Astrocyte (in vitro differentiated cells and primary cell): ENCODE measurements around the gene SPHK2. TPM values are rescaled to one million over a fixed set of nuclear protein-coding genes. Genes with fewer than 3 reads are reported as not detected.

Experiments
- DNase-seq: peaks from one replicate; pipeline ENCODE4 v3.0.0-alpha.2; 2010; ENCODE audit warnings: low read depth
- FAIRE-seq: peaks from 2 replicates; lab custom pipeline; 2011; peaks lifted over from hg19 to GRCh38; lab: Jason Lieb, UNC
- H2AFZ ChIP-seq: 2 replicates; pipeline ENCODE4 v1.6.0; 2012; ENCODE audit warnings: low read depth, low read length, inconsistent platforms
- H3K27ac ChIP-seq: 2 replicates; pipeline ENCODE4 v1.5.1; 2011; ENCODE audit warnings: low read depth, low read length, inconsistent platforms
- H3K27me3 ChIP-seq: 2 replicates; pipeline ENCODE4 v1.6.0; 2011; ENCODE audit warnings: low read length, inconsistent platforms; ENCODE audit not compliant: insufficient read depth
- H3K36me3 ChIP-seq: 2 replicates; pipeline ENCODE4 v1.5.1; 2011; ENCODE audit warnings: low read length, inconsistent platforms; ENCODE audit not compliant: insufficient read depth
- H3K4me1 ChIP-seq: 2 replicates; pipeline ENCODE4 v1.5.1; 2011; ENCODE audit warnings: low read length, inconsistent platforms; ENCODE audit not compliant: insufficient read depth
- H3K4me2 ChIP-seq: 2 replicates; pipeline ENCODE4 v1.6.0; 2012; ENCODE audit warnings: low read length, inconsistent platforms
- H3K4me3 ChIP-seq: 2 replicates; pipeline ENCODE4 v1.5.1; 2011; ENCODE audit warnings: low read depth, mild to moderate bottlenecking, low read length, inconsistent platforms; ENCODE audit not compliant: insufficient read depth
- H3K79me2 ChIP-seq: 2 replicates; pipeline ENCODE4 v1.6.0; 2012; ENCODE audit warnings: mild to moderate bottlenecking, low read length, inconsistent platforms; ENCODE audit not compliant: insufficient read depth
- H3K9ac ChIP-seq: 2 replicates; pipeline ENCODE4 v1.6.0; 2012; ENCODE audit warnings: mild to moderate bottlenecking, low read length, inconsistent platforms
- H3K9me3 ChIP-seq: 2 replicates; pipeline ENCODE4 v1.5.1; 2012; ENCODE audit warnings: low read depth, mild to moderate bottlenecking, low read length, inconsistent platforms; ENCODE audit not compliant: insufficient read depth
- H4K20me1 ChIP-seq: 2 replicates; pipeline ENCODE4 v1.6.0; 2012; ENCODE audit warnings: low read length, inconsistent platforms; ENCODE audit not compliant: insufficient read depth
- H3K27ac Mint-ChIP-seq: one replicate; pipeline ENCODE4 v1.8.0; 2021; ENCODE audit warnings: mild to moderate bottlenecking, mixed read lengths; ENCODE audit not compliant: unreplicated experiment
- H3K27me3 Mint-ChIP-seq: one replicate; pipeline ENCODE4 v1.8.0; 2021; ENCODE audit warnings: low read depth, mixed read lengths; ENCODE audit not compliant: unreplicated experiment
- H3K36me3 Mint-ChIP-seq: one replicate; pipeline ENCODE4 v1.8.0; 2021; ENCODE audit warnings: low read depth, mixed read lengths; ENCODE audit not compliant: unreplicated experiment
- H3K4me1 Mint-ChIP-seq: one replicate; pipeline ENCODE4 v1.8.0; 2021; ENCODE audit warnings: low read depth, mixed read lengths; ENCODE audit not compliant: unreplicated experiment
- H3K4me3 Mint-ChIP-seq: one replicate; pipeline ENCODE4 v1.8.0; 2021; ENCODE audit warnings: mild to moderate bottlenecking, moderate library complexity, mixed read lengths; ENCODE audit not compliant: unreplicated experiment
- H3K9me3 Mint-ChIP-seq: one replicate; pipeline ENCODE4 v1.8.0; 2021; ENCODE audit warnings: mild to moderate bottlenecking, mixed read lengths; ENCODE audit not compliant: unreplicated experiment
- EZH2 ChIP-seq: IDR thresholded peaks from 2 replicates; pipeline ENCODE4 v1.6.1; 2012; ENCODE audit warnings: mild to moderate bottlenecking, low read length, inconsistent platforms; ENCODE audit not compliant: insufficient read depth
- total RNA-seq: library from RNA; stranded (reverse); gene quantifications from 2 replicates; pipeline ENCODE4 v1.2.1, GENCODE V29; 2021
- TF ChIP-seq, protein P1 (sequence below): IDR thresholded peaks from 2 replicates; pipeline ENCODE4 v1.5.1; 2011; ENCODE audit warnings: low read depth, mild to moderate bottlenecking, inconsistent platforms, low read length, moderate library complexity; ENCODE audit not compliant: insufficient read depth

Gene SPHK2
- total RNA-seq, 1 donor from 2014 or later: 29.4 TPM

DNA sequence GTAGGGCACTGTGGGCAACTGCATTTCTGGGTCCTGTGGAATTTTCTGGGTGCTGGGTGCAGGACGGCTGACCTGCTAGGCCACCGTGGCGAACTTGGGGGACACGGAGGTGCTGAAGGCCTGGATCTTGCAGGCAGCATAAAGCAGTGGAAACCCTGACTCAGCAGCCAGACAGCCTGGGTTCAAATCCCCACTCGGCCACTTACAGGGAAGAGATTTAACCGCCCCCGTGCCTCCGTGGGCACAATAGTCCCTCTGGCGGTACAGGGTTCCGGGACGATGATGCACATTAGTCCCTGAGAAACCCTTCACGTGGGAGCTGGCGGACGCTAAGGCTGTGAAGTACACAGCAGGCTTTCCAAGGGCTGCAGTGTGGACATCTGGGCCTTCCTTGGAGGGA lies 7.4 kb upstream of the SPHK2 start:
- H3K36me3 Mint-ChIP-seq: peaks cover 6% of the 10 kb centered on the region
- no peaks in the 10 kb centered on the region for H3K27me3 Mint-ChIP-seq
- peaks cover 19% of the 10 kb centered on the region for H3K36me3 ChIP-seq
- H3K4me3 ChIP-seq: no peak overlapping the region
- H3K4me3 Mint-ChIP-seq: no peak overlapping the region
- H3K9me3 Mint-ChIP-seq: no peaks in the 10 kb centered on the region
- H3K4me1 ChIP-seq: peaks cover 19% of the 10 kb centered on the region
- H3K4me2 ChIP-seq: no peak overlapping the region
- no peak for FAIRE-seq
- H3K9ac ChIP-seq: no peak overlapping the region
- no peaks in the 10 kb centered on the region for H3K9me3 ChIP-seq
- no peak overlapping the region for H3K27ac Mint-ChIP-seq
- no peak for DNase-seq
- no peak for TF ChIP-seq EZH2
- TF ChIP-seq, protein P1, sequence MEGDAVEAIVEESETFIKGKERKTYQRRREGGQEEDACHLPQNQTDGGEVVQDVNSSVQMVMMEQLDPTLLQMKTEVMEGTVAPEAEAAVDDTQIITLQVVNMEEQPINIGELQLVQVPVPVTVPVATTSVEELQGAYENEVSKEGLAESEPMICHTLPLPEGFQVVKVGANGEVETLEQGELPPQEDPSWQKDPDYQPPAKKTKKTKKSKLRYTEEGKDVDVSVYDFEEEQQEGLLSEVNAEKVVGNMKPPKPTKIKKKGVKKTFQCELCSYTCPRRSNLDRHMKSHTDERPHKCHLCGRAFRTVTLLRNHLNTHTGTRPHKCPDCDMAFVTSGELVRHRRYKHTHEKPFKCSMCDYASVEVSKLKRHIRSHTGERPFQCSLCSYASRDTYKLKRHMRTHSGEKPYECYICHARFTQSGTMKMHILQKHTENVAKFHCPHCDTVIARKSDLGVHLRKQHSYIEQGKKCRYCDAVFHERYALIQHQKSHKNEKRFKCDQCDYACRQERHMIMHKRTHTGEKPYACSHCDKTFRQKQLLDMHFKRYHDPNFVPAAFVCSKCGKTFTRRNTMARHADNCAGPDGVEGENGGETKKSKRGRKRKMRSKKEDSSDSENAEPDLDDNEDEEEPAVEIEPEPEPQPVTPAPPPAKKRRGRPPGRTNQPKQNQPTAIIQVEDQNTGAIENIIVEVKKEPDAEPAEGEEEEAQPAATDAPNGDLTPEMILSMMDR: no peak
- H3K27ac ChIP-seq: no peak overlapping the region
- no peak overlapping the region for H2AFZ ChIP-seq
- peaks cover 16% of the 10 kb centered on the region for H3K79me2 ChIP-seq
- H4K20me1 ChIP-seq: peaks cover 32% of the 10 kb centered on the region
- H3K4me1 Mint-ChIP-seq: peaks cover 16% of the 10 kb centered on the region
- H3K27me3 ChIP-seq: no peaks in the 10 kb centered on the region

DNA sequence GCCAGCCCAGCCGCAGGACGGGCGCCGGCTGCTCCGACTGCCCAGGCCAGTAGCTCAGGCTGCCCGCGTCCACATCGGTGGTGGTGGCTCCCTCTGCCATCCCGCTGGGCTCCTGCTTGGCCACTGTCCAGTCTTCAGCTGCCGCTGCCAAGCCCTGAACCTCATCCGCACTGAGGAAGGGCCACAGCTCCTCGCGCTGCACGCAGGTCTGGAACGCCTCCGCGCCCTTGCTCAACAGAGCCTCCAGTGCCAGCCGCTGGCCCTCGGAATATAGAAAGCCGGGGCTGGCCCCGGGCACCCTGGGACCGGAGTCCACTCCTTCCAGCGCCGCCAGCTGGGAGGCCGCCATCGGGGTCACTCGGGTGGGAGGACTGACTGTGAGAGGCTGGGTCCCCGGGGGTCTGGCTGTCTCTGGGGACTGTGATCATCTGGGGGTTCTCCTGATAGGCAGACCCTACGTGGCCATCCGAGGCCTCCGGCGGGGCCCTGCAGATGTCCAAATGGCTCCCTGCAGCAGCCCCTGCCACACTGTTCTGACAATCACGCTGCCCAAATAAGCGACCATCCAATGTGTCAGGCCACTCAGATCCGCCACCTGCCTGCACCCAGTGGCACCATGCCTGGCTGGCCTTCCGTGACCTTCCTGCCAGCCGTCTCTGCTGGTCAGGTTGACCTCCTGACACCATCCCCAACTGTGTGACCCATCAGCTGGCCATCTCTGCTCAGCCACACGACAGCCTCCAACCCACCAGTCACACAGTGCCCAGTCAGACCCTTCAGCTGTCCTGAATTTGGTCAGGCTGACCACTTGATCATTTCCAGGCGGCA lies 6.1 kb upstream of the SPHK2 start:
- H3K4me2 ChIP-seq: no peak overlapping the region

More for the DNA sequence above, 6.1 kb upstream of the SPHK2 start:
- H3K27me3 ChIP-seq: no peaks in the 10 kb centered on the region
- peaks cover 10% of the 10 kb centered on the region for H3K36me3 Mint-ChIP-seq
- H3K9me3 ChIP-seq: no peaks in the 10 kb centered on the region
- peaks cover 30% of the 10 kb centered on the region for H3K79me2 ChIP-seq
- TF ChIP-seq, protein P1: no peak
- TF ChIP-seq EZH2: no peak
- DNase-seq (no peak), FAIRE-seq (no peak)
- H3K27ac ChIP-seq: no peak overlapping the region
- H3K36me3 ChIP-seq: peaks cover 21% of the 10 kb centered on the region
- peaks cover 23% of the 10 kb centered on the region for H3K4me1 Mint-ChIP-seq
- H2AFZ ChIP-seq: no peak overlapping the region
- H3K27ac Mint-ChIP-seq: peak overlapping the region; percentile 44
- peaks cover 46% of the 10 kb centered on the region for H4K20me1 ChIP-seq
- H3K9me3 Mint-ChIP-seq: no peaks in the 10 kb centered on the region
- H3K9ac ChIP-seq: no peak overlapping the region
- H3K4me3 Mint-ChIP-seq: peak overlapping the region; percentile 62
- H3K4me3 ChIP-seq: no peak overlapping the region
- no peaks in the 10 kb centered on the region for H3K27me3 Mint-ChIP-seq
- H3K4me1 ChIP-seq: peaks cover 31% of the 10 kb centered on the region
